Measurements from ENCODE around the gene DNAJB13. TPM values are rescaled to one million over a fixed set of nuclear protein-coding genes. Genes with fewer than 3 reads are reported as not detected.

Gene DNAJB13
- polyA plus RNA-seq, 2 donors = not detected

- Histone ChIP-seq H3K4me1 (ENCODE audit: control insufficient read depth in 2 of 2, insufficient read depth in 2 of 2, low read length in 1 of 2) (no peaks in the 10 kb centered on the region), H3K9me3 (ENCODE audit: control insufficient read depth in 2 of 2, insufficient read depth in 1 of 2, low read depth in 1 of 2, low read length in 1 of 2) (no peaks in the 10 kb centered on the region), H3K36me3 (ENCODE audit: control insufficient read depth in 2 of 2, insufficient read depth in 2 of 2, low read length in 1 of 2) (peaks cover 0 to 2% of the 10 kb centered on the region in 2 donors), H3K4me3 (ENCODE audit: low read depth in 1 of 2, low read length in 2 of 2) (no peak overlapping the region), H3K27ac (ENCODE audit: low read depth in 2 of 2, low read length in 1 of 2) (no peak overlapping the region), H3K27me3 (ENCODE audit: control insufficient read depth in 1 of 2, insufficient read depth in 2 of 2, low read length in 2 of 2) (no peaks in the 10 kb centered on the region)
- WGBS, 2 donors = 57 to 71% methylated on average over 11 of the region's 11 CpGs
Observed at GRCh38 chr11:74004759-74005615, 54.2 kb downstream of the DNAJB13 start.

- H3K27ac ChIP-seq (ENCODE audit: low read depth in 2 of 2, low read length in 1 of 2) = no peak overlapping the region
- no peaks in the 10 kb centered on the region for H3K9me3 ChIP-seq (ENCODE audit: control insufficient read depth in 2 of 2, insufficient read depth in 1 of 2, low read depth in 1 of 2, low read length in 1 of 2)
- no peaks in the 10 kb centered on the region for H3K4me1 ChIP-seq (ENCODE audit: control insufficient read depth in 2 of 2, insufficient read depth in 2 of 2, low read length in 1 of 2)
- no peaks in the 10 kb centered on the region for H3K27me3 ChIP-seq (ENCODE audit: control insufficient read depth in 1 of 2, insufficient read depth in 2 of 2, low read length in 2 of 2)
- H3K4me3 ChIP-seq (ENCODE audit: low read depth in 1 of 2, low read length in 2 of 2) = no peak overlapping the region
- 96% methylated on average over 29 of the region's 29 CpGs for WGBS, 2 donors
- H3K36me3 ChIP-seq (ENCODE audit: control insufficient read depth in 2 of 2, insufficient read depth in 2 of 2, low read length in 1 of 2) = peaks cover 0 to 2% of the 10 kb centered on the region in 2 donors
Observed at GRCh38 chr11:74005721-74006517, 55.1 kb downstream of the DNAJB13 start.

- Histone ChIP-seq H3K27ac (ENCODE audit: low read depth in 2 of 2, low read length in 1 of 2) (no peak overlapping the region), H3K4me1 (ENCODE audit: control insufficient read depth in 2 of 2, insufficient read depth in 2 of 2, low read length in 1 of 2) (no peaks in the 10 kb centered on the region), H3K36me3 (ENCODE audit: control insufficient read depth in 2 of 2, insufficient read depth in 2 of 2, low read length in 1 of 2) (peaks cover 0 to 2% of the 10 kb centered on the region in 2 donors), H3K4me3 (ENCODE audit: low read depth in 1 of 2, low read length in 2 of 2) (no peak overlapping the region), H3K9me3 (ENCODE audit: control insufficient read depth in 2 of 2, insufficient read depth in 1 of 2, low read depth in 1 of 2, low read length in 1 of 2) (no peaks in the 10 kb centered on the region), H3K27me3 (ENCODE audit: control insufficient read depth in 1 of 2, insufficient read depth in 2 of 2, low read length in 2 of 2) (no peaks in the 10 kb centered on the region)
- 83% methylated on average over 7 of the region's 7 CpGs for WGBS, 2 donors
Observed at GRCh38 chr11:74006743-74007304, 56.0 kb downstream of the DNAJB13 start.

- H3K27ac ChIP-seq (ENCODE audit: low read depth in 2 of 2, low read length in 1 of 2) = no peak overlapping the region
- 86% methylated on average over 6 of the region's 6 CpGs for WGBS, 2 donors
- H3K36me3 ChIP-seq (ENCODE audit: control insufficient read depth in 2 of 2, insufficient read depth in 2 of 2, low read length in 1 of 2) = peaks cover 0 to 2% of the 10 kb centered on the region in 2 donors
Observed at GRCh38 chr11:74007691-74008372, 57.0 kb downstream of the DNAJB13 start.

GRCh38 chr11:74008373-74009229 is 57.8 kb downstream of the DNAJB13 start, which contains the start of gene UCP3:
UCP3 (minus strand) TSS chr11:74009085; CDS start chr11:74007042, 2,043 bp downstream.
- no peak within 1 kb of the TSS for H3K27ac ChIP-seq (ENCODE audit: low read depth in 2 of 2, low read length in 1 of 2)
- H3K27me3 ChIP-seq (ENCODE audit: control insufficient read depth in 1 of 2, insufficient read depth in 2 of 2, low read length in 2 of 2) = no peaks in the 10 kb centered on the region
- H3K9me3 ChIP-seq (ENCODE audit: control insufficient read depth in 2 of 2, insufficient read depth in 1 of 2, low read depth in 1 of 2, low read length in 1 of 2) = no peaks in the 10 kb centered on the region
- no peaks in the 10 kb centered on the region for H3K36me3 ChIP-seq (ENCODE audit: control insufficient read depth in 2 of 2, insufficient read depth in 2 of 2, low read length in 1 of 2)
- no peak within 1 kb of the TSS for H3K4me3 ChIP-seq (ENCODE audit: low read depth in 1 of 2, low read length in 2 of 2)
- H3K4me1 ChIP-seq (ENCODE audit: control insufficient read depth in 2 of 2, insufficient read depth in 2 of 2, low read length in 1 of 2) = no peaks in the 10 kb centered on the region
- WGBS, 2 donors = 68 to 73% methylated on average over 9 of the region's 9 CpGs

More at GRCh38 chr11:74007691-74008372, 57.0 kb downstream of the DNAJB13 start:
- Histone ChIP-seq H3K9me3 (ENCODE audit: control insufficient read depth in 2 of 2, insufficient read depth in 1 of 2, low read depth in 1 of 2, low read length in 1 of 2) (no peaks in the 10 kb centered on the region), H3K27me3 (ENCODE audit: control insufficient read depth in 1 of 2, insufficient read depth in 2 of 2, low read length in 2 of 2) (no peaks in the 10 kb centered on the region), H3K4me3 (ENCODE audit: low read depth in 1 of 2, low read length in 2 of 2) (no peak overlapping the region), H3K4me1 (ENCODE audit: control insufficient read depth in 2 of 2, insufficient read depth in 2 of 2, low read length in 1 of 2) (no peaks in the 10 kb centered on the region)

GRCh38 chr11:74009230-74009547 is 58.4 kb downstream of the DNAJB13 start:
- WGBS, 2 donors = 90 to 91% methylated on average over 3 of the region's 3 CpGs
- no peaks in the 10 kb centered on the region for H3K27me3 ChIP-seq (ENCODE audit: control insufficient read depth in 1 of 2, insufficient read depth in 2 of 2, low read length in 2 of 2)

DNA sequence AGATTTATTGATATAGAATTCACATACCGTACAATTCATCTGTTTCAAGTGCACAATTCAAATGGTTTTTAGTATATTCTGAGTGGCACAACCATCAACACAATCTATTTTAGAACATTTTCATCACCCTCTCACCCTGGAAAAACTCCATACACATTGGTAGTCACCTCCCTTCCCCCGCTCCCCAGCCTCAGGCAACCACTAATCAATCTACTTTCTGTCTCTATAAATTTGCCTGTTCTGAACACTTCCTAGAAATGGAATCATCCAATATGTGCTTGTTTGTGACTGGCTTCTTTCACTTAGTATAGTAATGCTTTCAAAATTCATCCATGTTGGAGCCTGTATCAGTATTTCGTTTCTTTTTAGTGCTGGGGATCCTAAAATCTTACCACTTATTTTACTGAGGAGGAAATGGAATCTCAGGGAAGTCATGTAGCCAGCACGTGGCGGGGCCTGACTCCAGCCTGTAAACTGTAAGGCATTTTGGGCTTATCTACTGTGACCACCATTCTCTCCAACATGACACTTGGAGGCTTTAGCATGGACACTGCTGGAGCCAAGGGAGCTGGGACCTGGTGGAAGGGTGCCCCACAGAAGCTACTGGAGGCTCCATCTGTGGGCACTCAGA is 59.0 kb downstream of the DNAJB13 start:
- Histone ChIP-seq H3K4me1 (ENCODE audit: control insufficient read depth in 2 of 2, insufficient read depth in 2 of 2, low read length in 1 of 2) (peaks cover 0 to under 1% of the 10 kb centered on the region in 2 donors), H3K36me3 (ENCODE audit: control insufficient read depth in 2 of 2, insufficient read depth in 2 of 2, low read length in 1 of 2) (no peaks in the 10 kb centered on the region), H3K27ac (ENCODE audit: low read depth in 2 of 2, low read length in 1 of 2) (no peak overlapping the region), H3K4me3 (ENCODE audit: low read depth in 1 of 2, low read length in 2 of 2) (no peak overlapping the region), H3K9me3 (ENCODE audit: control insufficient read depth in 2 of 2, insufficient read depth in 1 of 2, low read depth in 1 of 2, low read length in 1 of 2) (no peaks in the 10 kb centered on the region), H3K27me3 (ENCODE audit: control insufficient read depth in 1 of 2, insufficient read depth in 2 of 2, low read length in 2 of 2) (no peaks in the 10 kb centered on the region)
- WGBS, 2 donors = 91 to 95% methylated on average over 5 of the region's 5 CpGs

More at GRCh38 chr11:74009230-74009547, 58.4 kb downstream of the DNAJB13 start:
- Histone ChIP-seq H3K27ac (ENCODE audit: low read depth in 2 of 2, low read length in 1 of 2) (no peak overlapping the region), H3K36me3 (ENCODE audit: control insufficient read depth in 2 of 2, insufficient read depth in 2 of 2, low read length in 1 of 2) (no peaks in the 10 kb centered on the region), H3K4me1 (ENCODE audit: control insufficient read depth in 2 of 2, insufficient read depth in 2 of 2, low read length in 1 of 2) (no peaks in the 10 kb centered on the region), H3K4me3 (ENCODE audit: low read depth in 1 of 2, low read length in 2 of 2) (no peak overlapping the region), H3K9me3 (ENCODE audit: control insufficient read depth in 2 of 2, insufficient read depth in 1 of 2, low read depth in 1 of 2, low read length in 1 of 2) (no peaks in the 10 kb centered on the region)

All from esophagus (tissue), 2 donors.